ENCODE data around the gene MRM3. TPM values are rescaled to one million over a fixed set of nuclear protein-coding genes. Genes with fewer than 3 reads are reported as not detected.
A peak's percentile ranks its signal among the peaks of the same experiment; 100 is the strongest.

Gene MRM3
- total and polyA plus RNA-seq, 2 experiments from 2014 or later, result 17.7 to 23.4 TPM

DNA sequence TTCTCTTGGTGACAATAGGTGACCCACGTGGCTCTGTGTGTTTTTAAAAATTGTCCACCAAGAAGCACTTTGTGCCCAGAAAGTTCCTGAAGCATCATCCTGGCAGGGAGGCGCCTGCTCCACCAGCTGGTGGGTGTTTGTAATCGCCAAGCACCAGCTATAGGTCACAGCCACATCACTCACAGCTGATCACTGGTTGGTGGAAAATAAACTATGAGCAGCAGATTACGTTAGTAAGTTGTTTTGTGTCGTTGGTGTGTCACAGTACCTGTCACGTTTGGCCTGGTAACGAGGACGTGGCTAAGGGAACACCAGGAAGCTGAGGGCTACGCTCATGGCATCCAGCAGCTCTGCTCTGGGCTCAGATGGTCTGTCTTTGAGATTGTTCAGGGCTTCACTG, 10.1 kb downstream of the MRM3 start:
- Histone ChIP-seq H3F3A (replicated peaks; ENCODE audit: low read depth) (peaks cover 35% of the 10 kb centered on the region), H3K9me2 (ENCODE audit: insufficient read depth) (no peaks in the 10 kb centered on the region), H3K4me2 (no peak overlapping the region), H3K4me1 (ENCODE audit: insufficient read depth) (no peaks in the 10 kb centered on the region; the same call in 1 of the 2 replicates), H3K27me3 (ENCODE audit: insufficient read depth) (no peaks in the 10 kb centered on the region), H3K79me2 (replicated peaks; ENCODE audit: insufficient read depth) (no peaks in the 10 kb centered on the region; the same call in none of the 2 replicates), H4K20me1 (replicated peaks; ENCODE audit: insufficient read depth) (peaks cover 5% of the 10 kb centered on the region), H2AFZ (no peak overlapping the region), H3K36me3 (ENCODE audit: insufficient read depth) (no peaks in the 10 kb centered on the region; the same call in 1 of the 2 replicates), H3K27ac (ENCODE audit: low read depth) (0 out of 2 replicates have a peak overlapping the region, but pooled peaks have one; percentile 39), H3K4me3 (no peak overlapping the region)
- DNase-seq (ENCODE audit: low spot score), result peak; percentile 40
- H3K4me1 Mint-ChIP-seq, result peaks cover 23% of the 10 kb centered on the region
- H3K9me3 Mint-ChIP-seq, result no peaks in the 10 kb centered on the region; the same call in 1 of the 3 replicates
- peaks cover 28% of the 10 kb centered on the region for H3K27me3 Mint-ChIP-seq (ENCODE audit: insufficient read depth, low read depth, poor library complexity)
- peak overlapping the region; percentile 59; the same call in 1 of the 2 replicates for H3K27ac Mint-ChIP-seq
- peaks cover 56% of the 10 kb centered on the region for H3K36me3 Mint-ChIP-seq (ENCODE audit: low read depth)
- no peak overlapping the region for H3K4me3 Mint-ChIP-seq
- ATAC-seq, result no peak
- TF ChIP-seq EZH2phosphoT487 (IDR thresholded peaks at IDR 0.05; ENCODE audit: unreplicated experiment), result no peak
- TF ChIP-seq, protein P1, sequence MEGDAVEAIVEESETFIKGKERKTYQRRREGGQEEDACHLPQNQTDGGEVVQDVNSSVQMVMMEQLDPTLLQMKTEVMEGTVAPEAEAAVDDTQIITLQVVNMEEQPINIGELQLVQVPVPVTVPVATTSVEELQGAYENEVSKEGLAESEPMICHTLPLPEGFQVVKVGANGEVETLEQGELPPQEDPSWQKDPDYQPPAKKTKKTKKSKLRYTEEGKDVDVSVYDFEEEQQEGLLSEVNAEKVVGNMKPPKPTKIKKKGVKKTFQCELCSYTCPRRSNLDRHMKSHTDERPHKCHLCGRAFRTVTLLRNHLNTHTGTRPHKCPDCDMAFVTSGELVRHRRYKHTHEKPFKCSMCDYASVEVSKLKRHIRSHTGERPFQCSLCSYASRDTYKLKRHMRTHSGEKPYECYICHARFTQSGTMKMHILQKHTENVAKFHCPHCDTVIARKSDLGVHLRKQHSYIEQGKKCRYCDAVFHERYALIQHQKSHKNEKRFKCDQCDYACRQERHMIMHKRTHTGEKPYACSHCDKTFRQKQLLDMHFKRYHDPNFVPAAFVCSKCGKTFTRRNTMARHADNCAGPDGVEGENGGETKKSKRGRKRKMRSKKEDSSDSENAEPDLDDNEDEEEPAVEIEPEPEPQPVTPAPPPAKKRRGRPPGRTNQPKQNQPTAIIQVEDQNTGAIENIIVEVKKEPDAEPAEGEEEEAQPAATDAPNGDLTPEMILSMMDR (conservative IDR thresholded peaks at IDR 0.05; ENCODE audit: low read depth in 2 of 2), result peak in 1 of 2 experiments; percentile 16; a peak in 2 of 4 replicates

DNA sequence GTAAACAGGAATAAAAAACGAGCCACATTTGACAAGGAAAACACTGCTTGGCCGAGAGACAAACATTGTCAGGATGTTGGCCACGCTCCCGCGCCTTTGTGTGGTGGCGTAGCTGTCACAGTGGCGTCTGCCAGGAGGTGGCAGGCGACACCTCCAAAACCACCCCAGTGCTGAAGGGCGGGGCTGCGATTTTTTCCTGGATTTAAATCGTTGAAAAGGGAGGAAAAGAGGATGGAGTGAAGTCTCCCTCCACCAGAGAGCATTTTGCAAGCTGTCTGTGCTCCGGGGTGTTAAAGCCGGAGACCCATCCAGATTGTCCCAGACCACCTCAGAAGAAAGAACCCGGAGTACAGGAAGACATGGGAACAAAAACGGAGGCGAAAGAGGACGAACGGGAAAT, 12.7 kb downstream of the MRM3 start:
- no peak overlapping the region for H2AFZ ChIP-seq
- H3K27ac Mint-ChIP-seq, result peak overlapping the region; percentile 87; the same call in 1 of the 2 replicates
- TF ChIP-seq STAT1 (IDR thresholded peaks at IDR 0.05; ENCODE audit: unreplicated experiment), result no peak
- no peak for TF ChIP-seq EZH2phosphoT487 (IDR thresholded peaks at IDR 0.05; ENCODE audit: unreplicated experiment)
- TF ChIP-seq EZH2 (IDR thresholded peaks at IDR 0.05; ENCODE audit: low read depth, unreplicated experiment), result no peak
- TF ChIP-seq NANOG (IDR thresholded peaks at IDR 0.05; ENCODE audit: borderline replicate concordance), result no peak
- TF ChIP-seq JUNB (IDR thresholded peaks at IDR 0.05; ENCODE audit: unreplicated experiment), result no peak
- TF ChIP-seq ZNF114 (CRISPR knock-in tag; IDR thresholded peaks at IDR 0.05), result no peak
- no peak for TF ChIP-seq ZNF331 (CRISPR knock-in tag; IDR thresholded peaks at IDR 0.05; ENCODE audit: low read depth)
- TF ChIP-seq POLR2AphosphoS5 (IDR thresholded peaks at IDR 0.05; ENCODE audit: low read depth), result peak; percentile 38; the same call in 1 of the 2 replicates
- TF ChIP-seq, protein P2, sequence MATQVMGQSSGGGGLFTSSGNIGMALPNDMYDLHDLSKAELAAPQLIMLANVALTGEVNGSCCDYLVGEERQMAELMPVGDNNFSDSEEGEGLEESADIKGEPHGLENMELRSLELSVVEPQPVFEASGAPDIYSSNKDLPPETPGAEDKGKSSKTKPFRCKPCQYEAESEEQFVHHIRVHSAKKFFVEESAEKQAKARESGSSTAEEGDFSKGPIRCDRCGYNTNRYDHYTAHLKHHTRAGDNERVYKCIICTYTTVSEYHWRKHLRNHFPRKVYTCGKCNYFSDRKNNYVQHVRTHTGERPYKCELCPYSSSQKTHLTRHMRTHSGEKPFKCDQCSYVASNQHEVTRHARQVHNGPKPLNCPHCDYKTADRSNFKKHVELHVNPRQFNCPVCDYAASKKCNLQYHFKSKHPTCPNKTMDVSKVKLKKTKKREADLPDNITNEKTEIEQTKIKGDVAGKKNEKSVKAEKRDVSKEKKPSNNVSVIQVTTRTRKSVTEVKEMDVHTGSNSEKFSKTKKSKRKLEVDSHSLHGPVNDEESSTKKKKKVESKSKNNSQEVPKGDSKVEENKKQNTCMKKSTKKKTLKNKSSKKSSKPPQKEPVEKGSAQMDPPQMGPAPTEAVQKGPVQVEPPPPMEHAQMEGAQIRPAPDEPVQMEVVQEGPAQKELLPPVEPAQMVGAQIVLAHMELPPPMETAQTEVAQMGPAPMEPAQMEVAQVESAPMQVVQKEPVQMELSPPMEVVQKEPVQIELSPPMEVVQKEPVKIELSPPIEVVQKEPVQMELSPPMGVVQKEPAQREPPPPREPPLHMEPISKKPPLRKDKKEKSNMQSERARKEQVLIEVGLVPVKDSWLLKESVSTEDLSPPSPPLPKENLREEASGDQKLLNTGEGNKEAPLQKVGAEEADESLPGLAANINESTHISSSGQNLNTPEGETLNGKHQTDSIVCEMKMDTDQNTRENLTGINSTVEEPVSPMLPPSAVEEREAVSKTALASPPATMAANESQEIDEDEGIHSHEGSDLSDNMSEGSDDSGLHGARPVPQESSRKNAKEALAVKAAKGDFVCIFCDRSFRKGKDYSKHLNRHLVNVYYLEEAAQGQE (IDR thresholded peaks at IDR 0.05; ENCODE audit: unreplicated experiment), result no peak

More for the DNA sequence above, 12.7 kb downstream of the MRM3 start:
- Histone ChIP-seq H3K9me2 (ENCODE audit: insufficient read depth) (no peaks in the 10 kb centered on the region), H3K4me1 (ENCODE audit: insufficient read depth) (no peaks in the 10 kb centered on the region; the same call in 1 of the 2 replicates), H3K79me2 (replicated peaks; ENCODE audit: insufficient read depth) (no peaks in the 10 kb centered on the region; the same call in none of the 2 replicates), H3K36me3 (ENCODE audit: insufficient read depth) (no peaks in the 10 kb centered on the region), H3K27me3 (ENCODE audit: insufficient read depth) (no peaks in the 10 kb centered on the region), H3K4me2 (no peak overlapping the region), H3F3A (replicated peaks; ENCODE audit: low read depth) (peaks cover 21% of the 10 kb centered on the region), H3K27ac (ENCODE audit: low read depth) (peak overlapping the region; percentile 5; the same call in 1 of the 2 replicates), H4K20me1 (replicated peaks; ENCODE audit: insufficient read depth) (peaks cover 5% of the 10 kb centered on the region), H3K4me3 (no peak overlapping the region)
- H3K9me3 Mint-ChIP-seq, result no peaks in the 10 kb centered on the region; the same call in 1 of the 3 replicates
- peaks cover 27% of the 10 kb centered on the region for H3K27me3 Mint-ChIP-seq (ENCODE audit: insufficient read depth, low read depth, poor library complexity)
- no peak overlapping the region for H3K4me3 Mint-ChIP-seq
- ATAC-seq, result peak; percentile 65
- H3K4me1 Mint-ChIP-seq, result peaks cover 19% of the 10 kb centered on the region
- peak; percentile 93 for DNase-seq (ENCODE audit: low spot score)
- H3K36me3 Mint-ChIP-seq (ENCODE audit: low read depth), result peaks cover 32% of the 10 kb centered on the region
